ENCODE results near the gene LRPPRC.

The LRPPRC gene

GRCh38 chr2:43851011-43851980 is 144.5 kb downstream of the LRPPRC start:
- no peak for TF ChIP-seq CTCF (IDR thresholded peaks at IDR 0.05; ENCODE audit: low read depth, low read length)
- H3K4me3 ChIP-seq (ENCODE audit: low read depth, low read length) = no peak overlapping the region

DNA sequence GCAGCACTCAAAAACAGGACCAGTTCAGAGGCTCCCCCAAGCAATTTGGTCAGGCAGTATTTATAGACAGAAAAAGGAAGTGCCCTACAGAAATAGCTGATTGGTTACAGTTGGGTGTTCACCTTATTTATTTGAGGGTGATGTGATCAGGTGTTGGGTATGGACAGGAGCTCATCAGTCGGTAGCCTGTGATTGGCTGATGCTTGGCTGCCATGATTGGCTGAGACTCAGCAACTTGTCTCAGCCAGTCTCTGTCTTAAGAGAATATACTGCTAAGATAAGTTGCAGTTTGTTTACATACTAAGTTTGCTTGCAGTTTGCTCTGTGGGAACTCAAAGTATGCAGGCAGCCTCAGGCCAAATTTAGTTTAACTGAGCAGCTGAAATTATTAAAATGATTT is 147.6 kb downstream of the LRPPRC start:
- no peak for TF ChIP-seq CTCF (IDR thresholded peaks at IDR 0.05; ENCODE audit: low read depth, low read length)
- no peak overlapping the region for H3K4me3 ChIP-seq (ENCODE audit: low read depth, low read length)

GRCh38 chr2:43846140-43846793 is 149.5 kb downstream of the LRPPRC start:
- no peak for TF ChIP-seq CTCF (IDR thresholded peaks at IDR 0.05; ENCODE audit: low read depth, low read length)
- H3K4me3 ChIP-seq (ENCODE audit: low read depth, low read length) = no peak overlapping the region

- TF ChIP-seq CTCF (IDR thresholded peaks at IDR 0.05; ENCODE audit: low read depth, low read length) = no peak
- H3K4me3 ChIP-seq (ENCODE audit: low read depth, low read length) = no peak overlapping the region
These were observed 150.6 kb downstream of the LRPPRC start for GRCh38 chr2:43845181-43845580.

DNA sequence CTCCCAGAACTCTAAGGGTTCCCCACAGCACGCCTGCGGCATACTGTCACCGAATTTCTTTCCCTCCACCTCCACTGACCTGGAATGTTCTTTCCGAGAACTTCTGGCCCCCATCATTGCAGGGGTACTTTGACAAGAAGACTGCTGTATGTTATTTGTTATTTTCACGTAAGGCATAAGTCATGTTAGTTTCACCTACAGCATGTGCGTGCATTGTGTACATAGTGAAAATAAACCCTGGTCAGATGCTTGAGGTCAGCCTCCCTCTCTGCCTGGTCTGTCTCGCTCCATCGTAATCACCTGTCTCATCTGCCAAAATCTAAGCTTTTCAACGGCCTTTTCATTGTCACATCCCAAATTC is 152.9 kb downstream of the LRPPRC start:
- TF ChIP-seq CTCF (IDR thresholded peaks at IDR 0.05; ENCODE audit: low read depth, low read length) = no peak
- H3K4me3 ChIP-seq (ENCODE audit: low read depth, low read length) = no peak overlapping the region

DNA sequence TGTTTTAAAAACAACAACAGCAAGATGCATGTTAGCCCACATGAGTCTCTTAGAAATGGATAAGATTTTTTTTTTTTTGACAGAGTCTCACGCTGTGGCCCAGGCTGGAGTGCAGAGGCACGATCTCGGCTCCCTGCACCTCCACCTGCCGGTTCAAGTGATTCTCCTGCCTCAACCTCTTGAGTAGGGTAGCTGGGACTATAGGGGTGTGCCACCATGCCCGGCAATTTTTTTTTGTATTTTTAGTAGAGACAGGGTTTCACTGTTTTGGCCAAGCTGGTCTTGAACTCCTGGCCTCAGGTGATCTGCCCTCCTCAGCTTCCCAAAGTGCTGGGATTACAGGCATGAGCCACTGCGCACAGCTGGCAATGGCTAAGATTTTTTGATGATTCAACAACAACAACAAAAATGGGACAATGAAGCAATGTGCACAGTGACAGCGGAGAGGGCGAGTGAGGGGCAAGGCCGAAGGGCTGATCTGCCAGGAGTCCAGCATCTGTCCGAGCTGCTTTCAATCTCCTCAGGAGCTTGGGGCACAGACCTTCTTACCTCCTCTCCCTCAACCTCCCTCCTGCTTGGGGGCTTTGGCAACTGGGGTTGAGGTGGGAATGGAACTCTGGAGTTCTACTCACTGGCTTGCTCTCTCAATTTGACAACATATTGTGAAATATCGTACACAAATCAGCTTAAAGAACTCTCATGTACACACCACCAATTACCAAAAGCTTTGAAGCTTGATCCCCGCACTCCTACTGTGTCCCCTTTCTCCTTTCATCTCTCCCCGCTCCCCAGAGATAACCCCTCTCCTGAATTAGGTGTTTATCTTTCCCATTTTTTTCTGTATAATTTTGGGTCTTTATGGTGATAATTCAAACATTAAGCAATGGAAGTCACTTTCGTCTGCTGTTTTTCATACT is 153.6 kb downstream of the LRPPRC start:
- TF ChIP-seq CTCF (IDR thresholded peaks at IDR 0.05; ENCODE audit: low read depth, low read length) = no peak
- no peak overlapping the region for H3K4me3 ChIP-seq (ENCODE audit: low read depth, low read length)

Measured in WI38 (cell line).